B cell (primary cell): ENCODE data around the gene TOP3B. TPM values are rescaled to one million over a fixed set of nuclear protein-coding genes. Genes with fewer than 3 reads are reported as not detected.

ENCODE experiments used
- ATAC-seq: fragments of 200-7000 bp; cut with Tn5 transposase; one replicate; pipeline ENCODE4 v1.10.0; 2021; ENCODE audit warnings: low read depth, mild to moderate bottlenecking, moderate number of reproducible peaks, moderate library complexity
- CTCF ChIA-PET: fragments of 350-600 bp; sonication (Branson Sonifier 250); formaldehyde crosslinking; loops from one replicate; lab custom pipeline; 2021; ENCODE audit warnings: antibody characterized with exemption, inconsistent platforms; lab: Charles Lee
- POLR2A ChIA-PET: fragments of 350-600 bp; sonication (Branson Sonifier 250); formaldehyde crosslinking; loops from one replicate; lab custom pipeline; 2021; ENCODE audit warnings: antibody characterized with exemption; lab: Charles Lee
- DNase-seq: peaks from one replicate; pipeline ENCODE4 v3.0.0; 2013
- H2AFZ ChIP-seq: 2 replicates; pipeline ENCODE4 v1.6.1; 2012; ENCODE audit warnings: mild to moderate bottlenecking, low read depth, low read length; ENCODE audit not compliant: insufficient read depth, poor library complexity, severe bottlenecking
- H3K27ac ChIP-seq, 2 donors: 1 replicate in 1 of 2; 2 replicates in 1 of 2; pipeline ENCODE4 v1.5.1; 2012 to 2013; ENCODE audit warnings: low read length in 2 of 2, mild to moderate bottlenecking in 2 of 2, moderate library complexity in 1 of 2
- H3K27me3 ChIP-seq, 4 experiments: fragments of 200-600 bp in 1 of 4; sonication (generic) in 1 of 4; replicated peaks in 1 of 4; 1 replicate in 2 of 4; 2 replicates in 2 of 4; pipeline versions ENCODE4 v1.6.1 to v1.7.0; 2013 to 2016; ENCODE audit warnings: low read length in 3 of 4, mild to moderate bottlenecking in 2 of 4, mixed read lengths in 1 of 4, moderate library complexity in 1 of 4; ENCODE audit not compliant: insufficient read depth in 4 of 4, control insufficient read depth in 3 of 4; ENCODE audit errors: control extremely low read depth in 1 of 4
- H3K36me3 ChIP-seq, 2 experiments: replicated peaks in 1 of 2; 1 replicate in 1 of 2; 2 replicates in 1 of 2; pipeline versions ENCODE4 v1.6.1 to v1.7.1; 2013; ENCODE audit warnings: low read length in 1 of 2; ENCODE audit not compliant: insufficient read depth in 2 of 2, control insufficient read depth in 1 of 2; ENCODE audit errors: control extremely low read depth in 1 of 2, extremely low read depth in 1 of 2
- H3K4me1 ChIP-seq, 2 donors: fragments of 200-600 bp in 1 of 2; sonication (generic) in 1 of 2; 1 replicate in 1 of 2; 2 replicates in 1 of 2; pipeline versions ENCODE4 v1.5.1 to v1.6.1; 2013 to 2017; ENCODE audit warnings: low read length in 2 of 2; ENCODE audit not compliant: control insufficient read depth in 2 of 2, insufficient read depth in 2 of 2
- H3K4me2 ChIP-seq: replicated peaks from 2 replicates; pipeline ENCODE3; 2012; ENCODE audit warnings: mild to moderate bottlenecking, low read depth, low read length; ENCODE audit not compliant: poor library complexity, severe bottlenecking
- H3K4me3 ChIP-seq, 5 experiments: fragments of 200-600 bp in 1 of 5; sonication (generic) in 1 of 5; 1 replicate in 3 of 5; 2 replicates in 2 of 5; pipeline versions ENCODE4 v1.5.1 to v1.7.0; 2011 to 2016; ENCODE audit warnings: low read length in 4 of 5, mild to moderate bottlenecking in 4 of 5, low read depth in 2 of 5, control low read depth in 1 of 5, moderate library complexity in 1 of 5; ENCODE audit not compliant: insufficient read depth in 1 of 5; ENCODE audit errors: control extremely low read depth in 1 of 5, extremely low read depth in 1 of 5
- H3K79me2 ChIP-seq: fragments of 200-600 bp; sonication (generic); one replicate; pipeline ENCODE4 v1.6.0; 2016; ENCODE audit warnings: low read length; ENCODE audit not compliant: control insufficient read depth, insufficient read depth
- H3K9ac ChIP-seq: fragments of 200-600 bp; sonication (generic); 2 replicates; pipeline ENCODE4 v1.6.1; 2017; ENCODE audit warnings: mild to moderate bottlenecking, low read length, moderate library complexity
- H3K9me3 ChIP-seq, 3 donors: one replicate each; pipeline versions ENCODE4 v1.6.1 to v1.7.1; 2013; ENCODE audit warnings: low read length in 2 of 3; ENCODE audit not compliant: control insufficient read depth in 2 of 3, insufficient read depth in 1 of 3; ENCODE audit errors: control extremely low read depth in 1 of 3
- H4K20me1 ChIP-seq: 2 replicates; pipeline ENCODE4 v1.6.0; 2012; ENCODE audit warnings: mild to moderate bottlenecking, low read length; ENCODE audit not compliant: insufficient read depth, control insufficient read depth, poor library complexity, severe bottlenecking
- H3K27ac Mint-ChIP-seq: one replicate; pipeline ENCODE4 v1.8.0; 2021; ENCODE audit warnings: mixed read lengths
- H3K27me3 Mint-ChIP-seq: one replicate; pipeline ENCODE4 v1.8.0; 2021; ENCODE audit warnings: mixed read lengths
- H3K4me1 Mint-ChIP-seq: one replicate; pipeline ENCODE4 v1.8.0; 2021; ENCODE audit warnings: mixed read lengths
- H3K4me3 Mint-ChIP-seq: one replicate; pipeline ENCODE4 v1.8.0; 2021; ENCODE audit warnings: mixed read lengths
- H3K9me3 Mint-ChIP-seq: one replicate; pipeline ENCODE4 v1.8.0; 2022; ENCODE audit warnings: mixed read lengths; ENCODE audit not compliant: insufficient read depth
- CTCF ChIP-seq: fragments of 200-600 bp; IDR thresholded peaks from one replicate; pipeline ENCODE4 v1.8.0; 2022; ENCODE audit warnings: antibody characterized with exemption, mild to moderate bottlenecking
- EZH2 ChIP-seq: IDR thresholded peaks from 2 replicates; pipeline ENCODE4 v1.6.1; 2012; ENCODE audit warnings: borderline replicate concordance, low read depth, mild to moderate bottlenecking, moderate library complexity, low read length; ENCODE audit not compliant: insufficient read depth, poor library complexity, severe bottlenecking
- WGBS: methylation state at CpG from one replicate; pipeline ENCODE4 v1.1.5; 2013; ENCODE audit warnings: missing lambda C conversion rate; ENCODE audit not compliant: insufficient coverage; 5-methylcytosine and 5-hydroxymethylcytosine counted together
- intact Hi-C: fragments of 100-400 bp; cut with micrococcal nuclease; formaldehyde crosslinking; loops from one replicate; pipeline ENCODE4 v1.10.0; 2022
- polyA plus RNA-seq: library from polyadenylated mRNA; depleted of rRNA; stranded (reverse); fragments of >200 nt; gene quantifications from 2 replicates; pipeline ENCODE4 v1.2.3, GENCODE V29; 2012
- total RNA-seq, 2 donors: library from RNA; stranded (reverse); fragments of 120-200 nt in 1 of 2; gene quantifications; 1 replicate in 1 of 2; 2 replicates in 1 of 2; pipeline versions ENCODE4 v1.2.3 to v1.2.4, GENCODE V29; 2013 to 2022

Gene TOP3B
- total and polyA plus RNA-seq, 2 donors (not counting 1 experiment from before 2014, with no cell fraction given): 77.1 to 105 TPM

GRCh38 chr22:21994881-21995444 is 12.4 kb upstream of the TOP3B start:
- Histone ChIP-seq H3K4me2 (no peak overlapping the region), H3K79me2 (no peaks in the 10 kb centered on the region), H2AFZ (no peak overlapping the region), H3K4me1 (no peaks in the 10 kb centered on the region), H3K36me3 (no peaks in the 10 kb centered on the region), H3K27me3 (no peaks in the 10 kb centered on the region), H4K20me1 (no peaks in the 10 kb centered on the region), H3K9me3 (no peaks in the 10 kb centered on the region), H3K27ac (no peak overlapping the region), H3K4me3 (no peak overlapping the region), H3K9ac (no peak overlapping the region)
- no peaks in the 10 kb centered on the region for H3K4me1 Mint-ChIP-seq
- POLR2A ChIA-PET: no interaction called here
- no peak for TF ChIP-seq EZH2
- TF ChIP-seq CTCF: no peak
- H3K27me3 Mint-ChIP-seq: no peaks in the 10 kb centered on the region
- H3K9me3 Mint-ChIP-seq: no peaks in the 10 kb centered on the region
- no peak overlapping the region for H3K4me3 Mint-ChIP-seq
- no peak overlapping the region for H3K27ac Mint-ChIP-seq
- no peak for ATAC-seq
- intact Hi-C loops: no loop called here
- CTCF ChIA-PET: no interaction called here
- no peak for DNase-seq
- WGBS: 93% methylated on average over 3 of the region's 3 CpGs

GRCh38 chr22:21992593-21993237 is 10.1 kb upstream of the TOP3B start:
- no peak for TF ChIP-seq CTCF
- no peak for TF ChIP-seq EZH2
- intact Hi-C loops: no loop called here
- 90% methylated on average over 6 of the region's 7 CpGs for WGBS
- Mint-ChIP-seq H3K4me1 (no peaks in the 10 kb centered on the region), H3K27me3 (no peaks in the 10 kb centered on the region), H3K27ac (no peak overlapping the region), H3K9me3 (no peaks in the 10 kb centered on the region), H3K4me3 (no peak overlapping the region)
- CTCF ChIA-PET: interaction anchor here (1.7 kb wide), 1 partner anchor 21 kb away, joined by 8 read pairs; no protein-coding TSS in a partner anchor
- no peaks in the 10 kb centered on the region for H3K36me3 ChIP-seq
- H3K4me3 ChIP-seq: no peak overlapping the region
- no peak overlapping the region for H3K4me2 ChIP-seq
- H2AFZ ChIP-seq: no peak overlapping the region
- DNase-seq: no peak
- no peaks in the 10 kb centered on the region for H3K27me3 ChIP-seq
- no peak overlapping the region for H3K9ac ChIP-seq
- no peak overlapping the region for H3K27ac ChIP-seq
- POLR2A ChIA-PET: no interaction called here
- no peaks in the 10 kb centered on the region for H3K79me2 ChIP-seq
- H4K20me1 ChIP-seq: no peaks in the 10 kb centered on the region
- no peak for ATAC-seq
- no peaks in the 10 kb centered on the region for H3K9me3 ChIP-seq
- no peaks in the 10 kb centered on the region for H3K4me1 ChIP-seq
